Stimulated activated CD4-positive, alpha-beta T cell treated with anti-CD3 and anti-CD28 coated beads, Interleukin-2, amount 100 ng/mL, for 48 hours (primary cell): ENCODE data around the gene ETFDH.
"Not testable (repeated sequence)": the region's sequence is repeated elsewhere in the genome, so short reads cannot be mapped to it uniquely, and the experiment has no call there.

ENCODE experiments used
- DNase-seq, 2 donors: peaks; one replicate each; pipeline ENCODE4 v3.0.0-alpha.2; 2020

ETFDH gene

GRCh38 chr4:158671915-158672806, at the start of gene ETFDH:
Gene ETFDH, plus strand, starts transcription at chr4:158672296. Its CDS starts 161 bp downstream, at chr4:158672457.
- peak; percentile 92 to 96 for DNase-seq

GRCh38 chr4:158624889-158625478, 47.1 kb upstream of the ETFDH start:
- DNase-seq = no peak

GRCh38 chr4:158625544-158625943, 46.6 kb upstream of the ETFDH start:
- no peak for DNase-seq

GRCh38 chr4:158630893-158631292, 41.2 kb upstream of the ETFDH start:
- no peak for DNase-seq

GRCh38 chr4:158636619-158637018, 35.5 kb upstream of the ETFDH start:
- no peak for DNase-seq

GRCh38 chr4:158644356-158644755, 27.7 kb upstream of the ETFDH start:
- DNase-seq = no peak

GRCh38 chr4:158644760-158645159, 27.3 kb upstream of the ETFDH start:
- DNase-seq = no peak

- no peak for DNase-seq
Measured at GRCh38 chr4:158649111-158649680, 22.9 kb upstream of the ETFDH start.

GRCh38 chr4:158652920-158653319, 19.2 kb upstream of the ETFDH start:
- no peak for DNase-seq

- DNase-seq = no peak
Measured at GRCh38 chr4:158656439-158656838, 15.7 kb upstream of the ETFDH start.

- DNase-seq = no peak
Measured at GRCh38 chr4:158657291-158657690, 14.8 kb upstream of the ETFDH start.

GRCh38 chr4:158663255-158663654, 8.8 kb upstream of the ETFDH start:
- DNase-seq = not testable (repeated sequence)

- DNase-seq = not testable (repeated sequence)
Measured at GRCh38 chr4:158663707-158664625, 8.1 kb upstream of the ETFDH start.

GRCh38 chr4:158664806-158665205, 7.3 kb upstream of the ETFDH start:
- no peak for DNase-seq

GRCh38 chr4:158666892-158667291, 5.2 kb upstream of the ETFDH start:
- DNase-seq = no peak

GRCh38 chr4:158667651-158668198, 4.4 kb upstream of the ETFDH start:
- peak in 1 of 2 donors; percentile 18 for DNase-seq

GRCh38 chr4:158669310-158669709, 2.8 kb upstream of the ETFDH start:
- no peak for DNase-seq

- peak; percentile 41 to 46 for DNase-seq
Measured at GRCh38 chr4:158670975-158671664, 976 bp upstream of the ETFDH start.

- no peak for DNase-seq
Measured at GRCh38 chr4:158671665-158671914, 506 bp upstream of the ETFDH start, which contains the start of gene C4orf46. Gene C4orf46, minus strand, starts transcription at chr4:158671887. Its CDS starts 86 bp downstream, at chr4:158671801.

GRCh38 chr4:158673633-158674032, 1.5 kb downstream of the ETFDH start:
- no peak for DNase-seq

- DNase-seq = no peak
Measured at GRCh38 chr4:158676076-158676475, 4.0 kb downstream of the ETFDH start.

- no peak for DNase-seq
Measured at GRCh38 chr4:158678767-158679166, 6.7 kb downstream of the ETFDH start.
